ENCODE measurements around the gene RBM19. TPM values are rescaled to one million over a fixed set of nuclear protein-coding genes. Genes with fewer than 3 reads are reported as not detected.

Gene RBM19
- total and polyA plus RNA-seq, 4 donors = 7.9 to 18.7 (median 9.0) TPM

- H3K27me3 ChIP-seq (ENCODE audit: control insufficient read depth in 4 of 4, insufficient read depth in 4 of 4, low read length in 3 of 4) = no peaks in the 10 kb centered on the region
- no peak overlapping the region for H3K27ac ChIP-seq (ENCODE audit: low read depth in 1 of 2, low read length in 2 of 2)
- H3K9ac ChIP-seq (ENCODE audit: low read depth in 1 of 2, low read length in 2 of 2) = no peak overlapping the region
- no peak overlapping the region for H3K4me3 ChIP-seq (ENCODE audit: low read depth in 1 of 3, low read length in 3 of 3)
- H3K4me1 ChIP-seq (ENCODE audit: control insufficient read depth in 4 of 4, insufficient read depth in 4 of 4, low read length in 3 of 4) = no peaks in the 10 kb centered on the region
- WGBS = 76% methylated on average over 28 of the region's 28 CpGs
- no peak for DNase-seq (ENCODE audit: low spot score)
- H3K36me3 ChIP-seq (ENCODE audit: control insufficient read depth in 4 of 4, insufficient read depth in 3 of 4, low read depth in 1 of 4, low read length in 3 of 4) = no peaks in the 10 kb centered on the region
- H3K9me3 ChIP-seq (ENCODE audit: control insufficient read depth in 4 of 4, low read length in 3 of 4) = no peaks in the 10 kb centered on the region
- TF ChIP-seq HNF4G (IDR thresholded peaks at IDR 0.05) = no peak
- no peak for TF ChIP-seq JUND (IDR thresholded peaks at IDR 0.05)
- no peak for TF ChIP-seq TAF1 (conservative IDR thresholded peaks at IDR 0.05)
- no peak for TF ChIP-seq ATF3 (IDR thresholded peaks at IDR 0.05)
- no peak for TF ChIP-seq CTCF (IDR thresholded peaks at IDR 0.05; ENCODE audit: low read depth, low read length, missing input control)
- no peak for TF ChIP-seq RAD21 (IDR thresholded peaks at IDR 0.05)
- TF ChIP-seq RXRA (IDR thresholded peaks at IDR 0.05) = no peak
These were observed 169.9 kb downstream of the RBM19 start for GRCh38 chr12:113796066-113796827.

- 78% methylated on average over 10 of the region's 10 CpGs for WGBS
- no peak overlapping the region for H3K4me3 ChIP-seq (ENCODE audit: low read depth in 1 of 3, low read length in 3 of 3)
- no peaks in the 10 kb centered on the region for H3K4me1 ChIP-seq (ENCODE audit: control insufficient read depth in 4 of 4, insufficient read depth in 4 of 4, low read length in 3 of 4)
- DNase-seq (ENCODE audit: low spot score) = no peak
- no peak overlapping the region for H3K9ac ChIP-seq (ENCODE audit: low read depth in 1 of 2, low read length in 2 of 2)
- no peaks in the 10 kb centered on the region for H3K9me3 ChIP-seq (ENCODE audit: control insufficient read depth in 4 of 4, low read length in 3 of 4)
- H3K36me3 ChIP-seq (ENCODE audit: control insufficient read depth in 4 of 4, insufficient read depth in 3 of 4, low read depth in 1 of 4, low read length in 3 of 4) = no peaks in the 10 kb centered on the region
- H3K27me3 ChIP-seq (ENCODE audit: control insufficient read depth in 4 of 4, insufficient read depth in 4 of 4, low read length in 3 of 4) = no peaks in the 10 kb centered on the region
- no peak overlapping the region for H3K27ac ChIP-seq (ENCODE audit: low read depth in 1 of 2, low read length in 2 of 2)
- TF ChIP-seq YY1 (IDR thresholded peaks at IDR 0.05) (no peak), SP1 (IDR thresholded peaks at IDR 0.05) (no peak)
These were observed 170.7 kb downstream of the RBM19 start for GRCh38 chr12:113795445-113795844.

- no peaks in the 10 kb centered on the region for H3K27me3 ChIP-seq (ENCODE audit: control insufficient read depth in 4 of 4, insufficient read depth in 4 of 4, low read length in 3 of 4)
- H3K9me3 ChIP-seq (ENCODE audit: control insufficient read depth in 4 of 4, low read length in 3 of 4) = no peaks in the 10 kb centered on the region
- H3K9ac ChIP-seq (ENCODE audit: low read depth in 1 of 2, low read length in 2 of 2) = no peak overlapping the region
- no peak overlapping the region for H3K4me3 ChIP-seq (ENCODE audit: low read depth in 1 of 3, low read length in 3 of 3)
- H3K36me3 ChIP-seq (ENCODE audit: control insufficient read depth in 4 of 4, insufficient read depth in 3 of 4, low read depth in 1 of 4, low read length in 3 of 4) = no peaks in the 10 kb centered on the region
- TF ChIP-seq HNF4A (conservative IDR thresholded peaks at IDR 0.05) = no peak
- TF ChIP-seq FOXA2 (IDR thresholded peaks at IDR 0.05) = no peak
- TF ChIP-seq JUND (IDR thresholded peaks at IDR 0.05) = no peak
- no peak for TF ChIP-seq RAD21 (IDR thresholded peaks at IDR 0.05)
- no peak for TF ChIP-seq MAX (IDR thresholded peaks at IDR 0.05)
- TF ChIP-seq SP1 (IDR thresholded peaks at IDR 0.05) = no peak
- no peak for TF ChIP-seq ATF3 (IDR thresholded peaks at IDR 0.05)
- TF ChIP-seq CTCF (IDR thresholded peaks at IDR 0.05; ENCODE audit: low read depth, low read length, missing input control) = no peak
- no peak for TF ChIP-seq YY1 (IDR thresholded peaks at IDR 0.05)
- TF ChIP-seq FOXA1 (IDR thresholded peaks at IDR 0.05) = no peak
- H3K27ac ChIP-seq (ENCODE audit: low read depth in 1 of 2, low read length in 2 of 2) = no peak overlapping the region
- WGBS = 59% methylated on average over 17 of the region's 17 CpGs
- H3K4me1 ChIP-seq (ENCODE audit: control insufficient read depth in 4 of 4, insufficient read depth in 4 of 4, low read length in 3 of 4) = no peaks in the 10 kb centered on the region
- no peak for DNase-seq (ENCODE audit: low spot score)
These were observed 171.4 kb downstream of the RBM19 start for GRCh38 chr12:113794774-113795173.
